ENCODE measurements around the gene OR6V1.

GRCh38 chr7:143085109-143085508, 33.0 kb downstream of the OR6V1 start:
- TF ChIP-seq GATA3 (IDR thresholded peaks at IDR 0.05; ENCODE audit: low read depth, low read length), result no peak
- TF ChIP-seq GATA2 (IDR thresholded peaks at IDR 0.05; ENCODE audit: low read depth, low read length), result no peak

Data from SH-SY5Y (cell line).